ENCODE measurements around the gene BCAN. TPM values are rescaled to one million over a fixed set of nuclear protein-coding genes. Genes with fewer than 3 reads are reported as not detected.

The BCAN gene
- total RNA-seq, 1 experiment from 2014 or later, result 3.6 TPM

- TF ChIP-seq GABPB1 (CRISPR knock-in tag; IDR thresholded peaks at IDR 0.05), result no peak
- TF ChIP-seq, protein P1, sequence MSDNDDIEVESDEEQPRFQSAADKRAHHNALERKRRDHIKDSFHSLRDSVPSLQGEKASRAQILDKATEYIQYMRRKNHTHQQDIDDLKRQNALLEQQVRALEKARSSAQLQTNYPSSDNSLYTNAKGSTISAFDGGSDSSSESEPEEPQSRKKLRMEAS (CRISPR knock-in tag; IDR thresholded peaks at IDR 0.05), result peak; percentile 70; the same call in 1 of the 2 replicates
- TF ChIP-seq TEAD1 (CRISPR knock-in tag; IDR thresholded peaks at IDR 0.05), result peak; percentile 59; the same call in 1 of the 2 replicates
- no peak for TF ChIP-seq ZNF263 (CRISPR knock-in tag; IDR thresholded peaks at IDR 0.05; ENCODE audit: low read depth)
- peak; percentile 93 for TF ChIP-seq ETV6 (CRISPR knock-in tag; IDR thresholded peaks at IDR 0.05)
- TF ChIP-seq PREB (CRISPR knock-in tag; IDR thresholded peaks at IDR 0.05; ENCODE audit: borderline replicate concordance), result no peak
- no peak for TF ChIP-seq CREB1 (CRISPR knock-in tag; IDR thresholded peaks at IDR 0.05)
- TF ChIP-seq RELA (CRISPR knock-in tag; IDR thresholded peaks at IDR 0.05; ENCODE audit: borderline replicate concordance), result no peak
- TF ChIP-seq ESRRA (CRISPR knock-in tag; IDR thresholded peaks at IDR 0.05; ENCODE audit: borderline replicate concordance), result no peak
- TF ChIP-seq MYBL2 (CRISPR knock-in tag; IDR thresholded peaks at IDR 0.05), result no peak
- no peak for TF ChIP-seq GTF2I (CRISPR knock-in tag; conservative IDR thresholded peaks at IDR 0.05)
- TF ChIP-seq, protein P2, sequence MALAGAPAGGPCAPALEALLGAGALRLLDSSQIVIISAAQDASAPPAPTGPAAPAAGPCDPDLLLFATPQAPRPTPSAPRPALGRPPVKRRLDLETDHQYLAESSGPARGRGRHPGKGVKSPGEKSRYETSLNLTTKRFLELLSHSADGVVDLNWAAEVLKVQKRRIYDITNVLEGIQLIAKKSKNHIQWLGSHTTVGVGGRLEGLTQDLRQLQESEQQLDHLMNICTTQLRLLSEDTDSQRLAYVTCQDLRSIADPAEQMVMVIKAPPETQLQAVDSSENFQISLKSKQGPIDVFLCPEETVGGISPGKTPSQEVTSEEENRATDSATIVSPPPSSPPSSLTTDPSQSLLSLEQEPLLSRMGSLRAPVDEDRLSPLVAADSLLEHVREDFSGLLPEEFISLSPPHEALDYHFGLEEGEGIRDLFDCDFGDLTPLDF (CRISPR knock-in tag; IDR thresholded peaks at IDR 0.05), result no peak
- no peak for TF ChIP-seq TP53 (CRISPR knock-in tag; IDR thresholded peaks at IDR 0.05)
- TF ChIP-seq NR2C2 (CRISPR knock-in tag; IDR thresholded peaks at IDR 0.05), result no peak
- peak; percentile 31; the same call in 1 of the 2 replicates for TF ChIP-seq FOXP4 (CRISPR knock-in tag; IDR thresholded peaks at IDR 0.05)
- TF ChIP-seq ZNF219 (CRISPR knock-in tag; IDR thresholded peaks at IDR 0.05; ENCODE audit: borderline replicate concordance), result no peak
- 0 out of 2 replicates have a peak, but pooled peaks have one; percentile 1 for TF ChIP-seq ZNF121 (CRISPR knock-in tag; IDR thresholded peaks at IDR 0.05)
- no peak for TF ChIP-seq PRRX2 (CRISPR knock-in tag; IDR thresholded peaks at IDR 0.05)
- TF ChIP-seq ZNF232 (CRISPR knock-in tag; IDR thresholded peaks at IDR 0.05), result no peak
- TF ChIP-seq FOXP1 (CRISPR knock-in tag; IDR thresholded peaks at IDR 0.05; ENCODE audit: borderline replicate concordance), result no peak
- peak; percentile 49; the same call in 1 of the 2 replicates for TF ChIP-seq JUN (CRISPR knock-in tag; IDR thresholded peaks at IDR 0.05)
- TF ChIP-seq ZNF423 (CRISPR knock-in tag; IDR thresholded peaks at IDR 0.05), result no peak
- TF ChIP-seq ZMAT4 (CRISPR knock-in tag; IDR thresholded peaks at IDR 0.05), result no peak
- TF ChIP-seq, protein P3, sequence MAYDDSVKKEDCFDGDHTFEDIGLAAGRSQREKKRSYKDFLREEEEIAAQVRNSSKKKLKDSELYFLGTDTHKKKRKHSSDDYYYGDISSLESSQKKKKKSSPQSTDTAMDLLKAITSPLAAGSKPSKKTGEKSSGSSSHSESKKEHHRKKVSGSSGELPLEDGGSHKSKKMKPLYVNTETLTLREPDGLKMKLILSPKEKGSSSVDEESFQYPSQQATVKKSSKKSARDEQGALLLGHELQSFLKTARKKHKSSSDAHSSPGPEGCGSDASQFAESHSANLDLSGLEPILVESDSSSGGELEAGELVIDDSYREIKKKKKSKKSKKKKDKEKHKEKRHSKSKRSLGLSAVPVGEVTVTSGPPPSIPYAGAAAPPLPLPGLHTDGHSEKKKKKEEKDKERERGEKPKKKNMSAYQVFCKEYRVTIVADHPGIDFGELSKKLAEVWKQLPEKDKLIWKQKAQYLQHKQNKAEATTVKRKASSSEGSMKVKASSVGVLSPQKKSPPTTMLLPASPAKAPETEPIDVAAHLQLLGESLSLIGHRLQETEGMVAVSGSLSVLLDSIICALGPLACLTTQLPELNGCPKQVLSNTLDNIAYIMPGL (CRISPR knock-in tag; IDR thresholded peaks at IDR 0.05), result peak; percentile 91
- TF ChIP-seq, protein P4, sequence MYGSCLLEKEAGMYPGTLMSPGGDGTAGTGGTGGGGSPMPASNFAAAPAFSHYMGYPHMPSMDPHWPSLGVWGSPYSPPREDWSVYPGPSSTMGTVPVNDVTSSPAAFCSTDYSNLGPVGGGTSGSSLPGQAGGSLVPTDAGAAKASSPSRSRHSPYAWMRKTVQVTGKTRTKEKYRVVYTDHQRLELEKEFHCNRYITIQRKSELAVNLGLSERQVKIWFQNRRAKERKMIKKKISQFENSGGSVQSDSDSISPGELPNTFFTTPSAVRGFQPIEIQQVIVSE (CRISPR knock-in tag; IDR thresholded peaks at IDR 0.05; ENCODE audit: borderline replicate concordance), result no peak
- TF ChIP-seq TCF7 (CRISPR knock-in tag; IDR thresholded peaks at IDR 0.05; ENCODE audit: low read depth), result no peak
- TF ChIP-seq, protein P5, sequence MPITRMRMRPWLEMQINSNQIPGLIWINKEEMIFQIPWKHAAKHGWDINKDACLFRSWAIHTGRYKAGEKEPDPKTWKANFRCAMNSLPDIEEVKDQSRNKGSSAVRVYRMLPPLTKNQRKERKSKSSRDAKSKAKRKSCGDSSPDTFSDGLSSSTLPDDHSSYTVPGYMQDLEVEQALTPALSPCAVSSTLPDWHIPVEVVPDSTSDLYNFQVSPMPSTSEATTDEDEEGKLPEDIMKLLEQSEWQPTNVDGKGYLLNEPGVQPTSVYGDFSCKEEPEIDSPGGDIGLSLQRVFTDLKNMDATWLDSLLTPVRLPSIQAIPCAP (CRISPR knock-in tag; IDR thresholded peaks at IDR 0.05), result no peak
- TF ChIP-seq, protein P6, sequence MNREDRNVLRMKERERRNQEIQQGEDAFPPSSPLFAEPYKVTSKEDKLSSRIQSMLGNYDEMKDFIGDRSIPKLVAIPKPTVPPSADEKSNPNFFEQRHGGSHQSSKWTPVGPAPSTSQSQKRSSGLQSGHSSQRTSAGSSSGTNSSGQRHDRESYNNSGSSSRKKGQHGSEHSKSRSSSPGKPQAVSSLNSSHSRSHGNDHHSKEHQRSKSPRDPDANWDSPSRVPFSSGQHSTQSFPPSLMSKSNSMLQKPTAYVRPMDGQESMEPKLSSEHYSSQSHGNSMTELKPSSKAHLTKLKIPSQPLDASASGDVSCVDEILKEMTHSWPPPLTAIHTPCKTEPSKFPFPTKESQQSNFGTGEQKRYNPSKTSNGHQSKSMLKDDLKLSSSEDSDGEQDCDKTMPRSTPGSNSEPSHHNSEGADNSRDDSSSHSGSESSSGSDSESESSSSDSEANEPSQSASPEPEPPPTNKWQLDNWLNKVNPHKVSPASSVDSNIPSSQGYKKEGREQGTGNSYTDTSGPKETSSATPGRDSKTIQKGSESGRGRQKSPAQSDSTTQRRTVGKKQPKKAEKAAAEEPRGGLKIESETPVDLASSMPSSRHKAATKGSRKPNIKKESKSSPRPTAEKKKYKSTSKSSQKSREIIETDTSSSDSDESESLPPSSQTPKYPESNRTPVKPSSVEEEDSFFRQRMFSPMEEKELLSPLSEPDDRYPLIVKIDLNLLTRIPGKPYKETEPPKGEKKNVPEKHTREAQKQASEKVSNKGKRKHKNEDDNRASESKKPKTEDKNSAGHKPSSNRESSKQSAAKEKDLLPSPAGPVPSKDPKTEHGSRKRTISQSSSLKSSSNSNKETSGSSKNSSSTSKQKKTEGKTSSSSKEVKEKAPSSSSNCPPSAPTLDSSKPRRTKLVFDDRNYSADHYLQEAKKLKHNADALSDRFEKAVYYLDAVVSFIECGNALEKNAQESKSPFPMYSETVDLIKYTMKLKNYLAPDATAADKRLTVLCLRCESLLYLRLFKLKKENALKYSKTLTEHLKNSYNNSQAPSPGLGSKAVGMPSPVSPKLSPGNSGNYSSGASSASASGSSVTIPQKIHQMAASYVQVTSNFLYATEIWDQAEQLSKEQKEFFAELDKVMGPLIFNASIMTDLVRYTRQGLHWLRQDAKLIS (CRISPR knock-in tag; IDR thresholded peaks at IDR 0.05; ENCODE audit: borderline replicate concordance), result no peak
Measured at GRCh38 chr1:156659988-156660751, 18.3 kb downstream of the BCAN start (continued).
